HEK293T (cell line): ENCODE measurements around the gene ZNF618.

Experiments
- ARNT ChIP-seq: fragments of 450-650 bp; IDR thresholded peaks from 2 replicates; pipeline ENCODE4 v1.6.1; 2017; ENCODE audit warnings: mild to moderate bottlenecking
- BHLHE40 ChIP-seq: fragments of 450-650 bp; IDR thresholded peaks from 2 replicates; pipeline ENCODE4 v1.6.1; 2016; ENCODE audit warnings: mild to moderate bottlenecking, moderate library complexity, borderline replicate concordance
- CTBP1 ChIP-seq: fragments of 450-650 bp; IDR thresholded peaks from 2 replicates; pipeline ENCODE4 v1.6.1; 2016; ENCODE audit warnings: borderline replicate concordance
- FOXK2 ChIP-seq: fragments of 450-650 bp; IDR thresholded peaks from 2 replicates; pipeline ENCODE4 v1.6.1; 2016; ENCODE audit warnings: mild to moderate bottlenecking
- FOXM1 ChIP-seq: fragments of 450-650 bp; IDR thresholded peaks from 2 replicates; pipeline ENCODE4 v1.6.1; 2017; ENCODE audit warnings: mild to moderate bottlenecking, borderline replicate concordance
- HDGF ChIP-seq: fragments of 450-650 bp; IDR thresholded peaks from 2 replicates; pipeline ENCODE4 v1.6.1; 2017; ENCODE audit warnings: antibody characterized with exemption, borderline replicate concordance
- LEF1 ChIP-seq: fragments of 450-650 bp; IDR thresholded peaks from 2 replicates; pipeline ENCODE4 v1.6.1; 2017; ENCODE audit warnings: mild to moderate bottlenecking, borderline replicate concordance
- SUZ12 ChIP-seq: fragments of 450-650 bp; IDR thresholded peaks from 2 replicates; pipeline ENCODE4 v1.6.1; 2016; ENCODE audit warnings: mild to moderate bottlenecking
- TARDBP ChIP-seq: fragments of 450-650 bp; IDR thresholded peaks from 2 replicates; pipeline ENCODE4 v1.6.1; 2016
- ZNF384 ChIP-seq: fragments of 450-650 bp; IDR thresholded peaks from 2 replicates; pipeline ENCODE4 v1.6.1; 2016

DNA sequence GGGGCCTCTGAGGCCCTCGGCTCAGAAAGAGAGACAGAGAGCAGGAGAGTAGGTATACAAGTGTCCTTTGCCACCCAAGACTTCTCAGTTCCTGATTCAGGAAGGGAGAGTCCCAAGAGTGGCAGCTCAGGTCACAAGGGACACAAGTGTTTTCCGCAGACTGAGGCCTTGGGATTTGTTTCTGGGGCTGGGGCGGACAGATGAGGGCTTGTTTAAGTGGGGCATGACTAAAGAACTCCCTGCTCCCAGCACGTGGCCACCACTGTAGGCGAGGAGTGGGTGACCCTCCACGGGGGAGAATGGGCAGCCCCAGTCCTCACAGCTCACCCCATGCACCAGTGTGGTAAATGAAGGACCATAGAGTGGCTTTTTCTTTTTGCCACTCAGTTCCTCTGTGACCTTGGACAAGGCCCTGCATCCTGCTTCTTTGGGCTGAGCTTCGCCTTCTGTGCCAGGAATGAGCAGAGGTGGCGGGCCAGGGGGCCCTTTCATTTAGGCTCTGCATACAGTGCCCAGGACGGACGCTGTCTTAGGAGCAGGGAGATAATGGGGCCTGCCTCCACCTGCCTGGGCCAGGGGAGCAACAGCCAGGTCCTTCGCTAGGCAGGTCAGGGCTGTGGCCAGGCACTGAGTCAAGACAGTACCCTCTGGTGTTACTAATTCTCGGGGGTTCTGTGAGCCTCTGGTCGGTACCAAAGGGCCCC lies 151.2 kb downstream of the ZNF618 start:
- no peak for TF ChIP-seq ARNT
- TF ChIP-seq HDGF = no peak
- no peak for TF ChIP-seq BHLHE40
- TF ChIP-seq TARDBP = no peak
- TF ChIP-seq FOXM1 = no peak
- TF ChIP-seq ZNF384 = no peak
- TF ChIP-seq SUZ12 = no peak
- no peak for TF ChIP-seq CTBP1
- no peak for TF ChIP-seq LEF1
- TF ChIP-seq FOXK2 = no peak
